ENCODE data around the gene ALG2. TPM values are rescaled to one million over a fixed set of nuclear protein-coding genes. Genes with fewer than 3 reads are reported as not detected.

ALG2 gene
- total RNA-seq, 1 donor from 2014 or later = 54.4 TPM

DNA sequence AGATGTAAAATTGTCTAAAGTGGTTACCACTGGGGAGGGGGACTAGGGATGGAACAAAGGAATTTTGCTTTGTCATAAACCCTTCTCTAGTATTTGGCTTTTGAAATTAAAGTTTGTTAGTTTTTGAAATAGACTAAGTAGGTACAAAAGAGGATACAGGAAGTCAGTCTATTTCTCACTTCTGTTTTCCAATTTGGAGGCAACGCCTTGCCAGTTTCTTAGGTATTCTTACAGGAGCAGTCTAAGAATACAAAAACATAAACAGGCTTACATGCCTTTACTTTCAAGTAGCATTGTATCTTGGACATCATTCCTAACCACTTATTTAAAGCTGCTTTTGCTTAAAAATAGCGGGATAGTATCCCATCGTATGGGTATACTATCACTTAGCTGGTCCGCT is 34.4 kb downstream of the ALG2 start:
- POLR2A ChIA-PET = interaction anchor here (0.6 to 10.8 kb wide), 12 partner anchors 9 to 635 kb away, joined by 3 to 191 read pairs (median 6); partner anchors contain the start of genes ALG2, NR4A3 and SEC61B
- Mint-ChIP-seq H3K36me3 (ENCODE audit: low read depth) (no peaks in the 10 kb centered on the region), H3K9me3 (no peaks in the 10 kb centered on the region), H3K4me3 (peak overlapping the region; percentile 35), H3K27me3 (no peaks in the 10 kb centered on the region), H3K4me1 (peaks cover 81% of the 10 kb centered on the region), H3K27ac (peak overlapping the region; percentile 80)
- intact Hi-C loops (cut with micrococcal nuclease) = no loop called here
- CTCF ChIA-PET = interaction anchor here (2.2 to 8.4 kb wide), 3 partner anchors 22 to 112 kb away, joined by 7 to 120 read pairs (median 89); no protein-coding TSS in a partner anchor
- no peak for TF ChIP-seq CTCF (IDR thresholded peaks at IDR 0.05)
- DNase-seq (no peak), ATAC-seq (ENCODE audit: low read depth) (no peak)

- no peaks in the 10 kb centered on the region for H3K9me3 Mint-ChIP-seq
- TF ChIP-seq CTCF (IDR thresholded peaks at IDR 0.05) = no peak
- peaks cover 95% of the 10 kb centered on the region for H3K4me1 Mint-ChIP-seq
- H3K27me3 Mint-ChIP-seq = no peaks in the 10 kb centered on the region
- ATAC-seq (ENCODE audit: low read depth) (no peak), DNase-seq (no peak)
- H3K4me3 Mint-ChIP-seq = no peak overlapping the region
- ChIA-PET CTCF (interaction anchor here (0.5 to 8.4 kb wide), 16 partner anchors 10 to 1139 kb away, joined by 3 to 120 read pairs (median 12); partner anchors contain the start of genes ALG2 and SEC61B), POLR2A (interaction anchor here (1.1 to 10.8 kb wide), 9 partner anchors 11 to 636 kb away, joined by 3 to 191 read pairs (median 14); partner anchors contain the start of genes ALG2, NR4A3 and SEC61B)
- peak overlapping the region; percentile 61 for H3K27ac Mint-ChIP-seq
- intact Hi-C loops (cut with micrococcal nuclease) = loop anchor here (2.0 kb wide), 1 partner anchor 1025 kb away; no protein-coding TSS in a partner anchor
- H3K36me3 Mint-ChIP-seq (ENCODE audit: low read depth) = peaks cover 2% of the 10 kb centered on the region
Observed at GRCh38 chr9:99185934-99186333, 35.8 kb downstream of the ALG2 start.

DNA sequence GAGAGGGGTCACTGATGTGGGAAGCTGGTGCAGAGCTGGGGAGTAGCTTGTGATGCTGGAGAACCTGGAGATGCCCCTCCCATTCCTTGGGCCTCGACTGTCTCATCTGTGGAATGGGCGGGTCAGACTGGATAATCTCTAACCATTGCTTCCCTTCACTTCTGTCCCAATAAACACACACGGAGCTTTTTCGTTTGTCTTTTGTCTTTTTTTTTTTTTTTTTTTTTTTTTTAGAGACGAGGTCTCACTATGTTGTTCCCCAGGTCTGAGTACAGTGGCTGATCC is 36.5 kb downstream of the ALG2 start:
- POLR2A ChIA-PET = interaction anchor here (0.6 to 10.8 kb wide), 12 partner anchors 10 to 1261 kb away, joined by 4 to 191 read pairs (median 11); partner anchors contain the start of genes ALG2, NR4A3 and SEC61B
- H3K36me3 Mint-ChIP-seq (ENCODE audit: low read depth) = peaks cover 2% of the 10 kb centered on the region
- CTCF ChIA-PET = interaction anchor here (0.6 to 8.4 kb wide), 31 partner anchors 9 to 1138 kb away, joined by 3 to 120 read pairs (median 7); partner anchors contain the start of genes ALG2 and SEC61B

GRCh38 chr9:99184475-99185347 is 37.0 kb downstream of the ALG2 start:
- Mint-ChIP-seq H3K27me3 (no peaks in the 10 kb centered on the region), H3K36me3 (ENCODE audit: low read depth) (peaks cover 2% of the 10 kb centered on the region), H3K4me1 (peaks cover 98% of the 10 kb centered on the region), H3K27ac (peak overlapping the region; percentile 95), H3K9me3 (no peaks in the 10 kb centered on the region), H3K4me3 (peak overlapping the region; percentile 57)
- intact Hi-C loops (cut with micrococcal nuclease) = loop anchor here (1.0 to 5.0 kb wide), 18 partner anchors 17 to 1139 kb away; partner anchors contain the start of genes INVS and SEC61B
- TF ChIP-seq CTCF (IDR thresholded peaks at IDR 0.05) = peak; percentile 81
- ATAC-seq (ENCODE audit: low read depth) (peak; percentile 80), DNase-seq (peak; percentile 76)
- CTCF ChIA-PET = interaction anchor here (0.6 to 8.4 kb wide), 39 partner anchors 8 to 1139 kb away, joined by 3 to 120 read pairs (median 5); partner anchors contain the start of genes ALG2 and SEC61B
- POLR2A ChIA-PET = interaction anchor here (0.6 to 10.8 kb wide), 24 partner anchors 9 to 1261 kb away, joined by 3 to 191 read pairs (median 5); partner anchors contain the start of genes ALG2, NR4A3, SEC61B and TGFBR1

More for the DNA sequence above, 36.5 kb downstream of the ALG2 start:
- no peaks in the 10 kb centered on the region for H3K27me3 Mint-ChIP-seq
- no peak for DNase-seq
- peaks cover 98% of the 10 kb centered on the region for H3K4me1 Mint-ChIP-seq
- H3K4me3 Mint-ChIP-seq = peak overlapping the region; percentile 57
- peak overlapping the region; percentile 95 for H3K27ac Mint-ChIP-seq
- no peak for TF ChIP-seq CTCF (IDR thresholded peaks at IDR 0.05)
- intact Hi-C loops (cut with micrococcal nuclease) = loop anchor here (2.0 kb wide), 1 partner anchor 1026 kb away; no protein-coding TSS in a partner anchor
- ATAC-seq (ENCODE audit: low read depth) = no peak
- no peaks in the 10 kb centered on the region for H3K9me3 Mint-ChIP-seq
